ENCODE measurements around the gene RNF40. TPM values are rescaled to one million over a fixed set of nuclear protein-coding genes. Genes with fewer than 3 reads are reported as not detected.

RNF40 gene
- total RNA-seq, 6 experiments from 2014 or later = 98.2 to 120 (median 104) TPM

DNA sequence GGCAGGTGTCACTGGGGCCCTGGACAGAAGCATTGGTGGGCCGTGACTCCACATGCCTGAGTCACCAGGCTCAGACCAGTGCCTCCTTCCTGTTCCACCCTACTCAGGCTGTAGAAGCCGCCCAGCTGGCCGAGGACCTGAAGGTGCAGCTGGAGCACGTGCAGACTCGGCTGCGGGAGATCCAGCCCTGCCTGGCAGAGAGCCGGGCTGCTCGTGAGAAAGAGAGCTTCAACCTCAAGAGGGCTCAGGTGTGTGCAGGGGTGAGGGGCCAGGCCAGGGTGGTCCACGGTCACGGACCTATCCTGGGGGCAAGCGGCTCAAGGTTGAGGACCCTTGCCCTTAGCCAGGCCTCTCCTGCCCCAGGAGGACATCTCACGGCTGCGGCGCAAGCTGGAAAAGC is 9.6 kb downstream of the RNF40 start:
- Mint-ChIP-seq H3K4me1 (ENCODE audit: low read depth) (peaks cover 19% of the 10 kb centered on the region), H3K27me3 (ENCODE audit: insufficient read depth) (peaks cover 12% of the 10 kb centered on the region), H3K4me3 (no peak overlapping the region), H3K27ac (no peak overlapping the region), H3K36me3 (ENCODE audit: low read depth) (peaks cover 34% of the 10 kb centered on the region), H3K9me3 (no peaks in the 10 kb centered on the region)
- TF ChIP-seq CTCF (IDR thresholded peaks at IDR 0.05) = no peak
- DNase-seq = no peak

DNA sequence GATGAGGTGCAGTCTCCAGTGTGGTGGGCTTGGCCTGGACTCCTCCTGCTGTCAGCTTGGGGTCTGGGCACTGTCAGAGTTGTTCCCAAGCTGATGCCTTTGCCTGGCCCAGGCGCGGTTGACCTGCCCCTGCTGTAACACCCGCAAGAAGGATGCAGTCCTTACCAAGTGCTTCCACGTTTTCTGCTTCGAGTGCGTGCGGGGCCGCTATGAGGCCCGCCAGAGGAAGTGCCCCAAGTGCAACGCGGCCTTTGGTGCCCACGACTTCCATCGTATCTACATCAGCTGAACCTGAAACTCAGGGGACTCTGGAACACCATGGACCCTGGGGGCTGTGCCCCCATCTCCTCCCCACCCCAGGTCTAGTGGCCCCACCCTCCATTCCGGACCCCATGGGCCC is 11.7 kb downstream of the RNF40 start:
- no peak for TF ChIP-seq CTCF (IDR thresholded peaks at IDR 0.05)
- no peak overlapping the region for H3K27ac Mint-ChIP-seq
- DNase-seq = no peak
- H3K4me1 Mint-ChIP-seq (ENCODE audit: low read depth) = peaks cover 33% of the 10 kb centered on the region
- H3K4me3 Mint-ChIP-seq = no peak overlapping the region
- peaks cover 17% of the 10 kb centered on the region for H3K27me3 Mint-ChIP-seq (ENCODE audit: insufficient read depth)
- H3K9me3 Mint-ChIP-seq = no peaks in the 10 kb centered on the region
- H3K36me3 Mint-ChIP-seq (ENCODE audit: low read depth) = peaks cover 28% of the 10 kb centered on the region

DNA sequence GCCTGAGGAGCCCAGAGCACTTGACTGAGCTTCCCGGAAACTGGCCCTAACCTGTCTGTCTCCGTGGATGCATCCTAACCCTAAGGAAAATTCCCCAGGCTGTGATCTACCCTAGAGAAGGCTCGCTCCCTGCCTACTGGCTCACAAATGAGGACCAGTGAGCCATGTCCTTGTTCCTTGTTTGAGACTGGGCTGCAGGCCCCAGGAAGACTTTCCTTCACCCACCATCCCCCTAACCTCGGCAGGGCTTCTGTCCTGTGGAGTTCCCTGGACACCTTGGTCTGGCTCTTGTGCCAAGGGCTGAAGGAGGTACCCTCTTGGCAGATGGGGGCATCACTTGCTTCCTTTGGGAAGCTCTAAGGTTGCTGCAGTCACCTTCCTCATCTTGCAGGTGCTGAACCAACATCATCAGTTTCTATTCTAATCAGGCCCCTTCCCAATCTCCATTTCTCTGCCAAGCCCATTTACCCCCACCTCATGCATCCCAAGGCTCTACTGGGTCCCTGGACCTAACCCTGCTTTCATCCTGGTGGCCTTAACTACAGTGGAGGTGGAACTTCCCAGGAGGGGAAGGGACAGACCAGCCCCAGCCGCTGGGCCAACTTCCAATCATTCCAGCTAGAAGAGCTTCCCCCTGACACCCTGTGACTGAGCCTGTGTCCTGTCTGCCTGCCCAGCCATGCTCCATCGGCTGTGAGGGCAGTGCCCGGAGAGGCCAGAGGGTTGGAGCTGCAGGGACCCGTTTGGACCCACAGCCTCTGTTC is 12.4 kb downstream of the RNF40 start:
- peak overlapping the region; percentile 93 for H3K4me3 Mint-ChIP-seq
- TF ChIP-seq CTCF (IDR thresholded peaks at IDR 0.05) = no peak
- peaks cover 17% of the 10 kb centered on the region for H3K27me3 Mint-ChIP-seq (ENCODE audit: insufficient read depth)
- peaks cover 24% of the 10 kb centered on the region; the same call in 1 of the 2 replicates for H3K36me3 Mint-ChIP-seq (ENCODE audit: low read depth)
- peaks cover 35% of the 10 kb centered on the region for H3K4me1 Mint-ChIP-seq (ENCODE audit: low read depth)
- peak overlapping the region; percentile 97 for H3K27ac Mint-ChIP-seq
- H3K9me3 Mint-ChIP-seq = no peaks in the 10 kb centered on the region
- DNase-seq = no peak

- peaks cover 24% of the 10 kb centered on the region; the same call in 1 of the 2 replicates for H3K36me3 Mint-ChIP-seq (ENCODE audit: low read depth)
- TF ChIP-seq CTCF (IDR thresholded peaks at IDR 0.05) = no peak
- peak overlapping the region; percentile 93 for H3K4me3 Mint-ChIP-seq
- peaks cover 35% of the 10 kb centered on the region for H3K4me1 Mint-ChIP-seq (ENCODE audit: low read depth)
- H3K27me3 Mint-ChIP-seq (ENCODE audit: insufficient read depth) = peaks cover 17% of the 10 kb centered on the region
- H3K27ac Mint-ChIP-seq = peak overlapping the region; percentile 97
- H3K9me3 Mint-ChIP-seq = no peaks in the 10 kb centered on the region
- no peak for DNase-seq
Measured at GRCh38 chr16:30775131-30775391, 12.9 kb downstream of the RNF40 start.

GRCh38 chr16:30775392-30776188 is 13.5 kb downstream of the RNF40 start:
- Mint-ChIP-seq H3K27me3 (ENCODE audit: insufficient read depth) (peaks cover 17% of the 10 kb centered on the region), H3K9me3 (no peaks in the 10 kb centered on the region), H3K27ac (peak overlapping the region; percentile 97), H3K4me1 (ENCODE audit: low read depth) (peaks cover 35% of the 10 kb centered on the region), H3K4me3 (peak overlapping the region; percentile 93), H3K36me3 (ENCODE audit: low read depth) (peaks cover 24% of the 10 kb centered on the region; the same call in 1 of the 2 replicates)
- DNase-seq = peak; percentile 83
- TF ChIP-seq CTCF (IDR thresholded peaks at IDR 0.05) = no peak
